Central memory CD8-positive, alpha-beta T cell (primary cell): ENCODE measurements around the gene IRF3.

Experiments used
- ATAC-seq: fragments of 150-1000 bp; cut with Tn5 transposase; replicated peaks from 2 replicates; pipeline ENCODE4 v1.10.0; 2022; ENCODE audit warnings: mild to moderate bottlenecking, moderate FRiP score, moderate number of reproducible peaks; ENCODE audit not compliant: poor library complexity, severe bottlenecking; ENCODE audit errors: extremely low read depth
- DNase-seq, 2 donors: peaks; one replicate each; pipeline ENCODE4 v3.0.0; 2021; ENCODE audit warnings: low spot score in 2 of 2
- H3K27ac Mint-ChIP-seq: one replicate; pipeline ENCODE4 v1.8.0; 2022; ENCODE audit warnings: low read depth, mild to moderate bottlenecking, moderate library complexity, mixed read lengths
- H3K27me3 Mint-ChIP-seq: one replicate; pipeline ENCODE4 v1.8.0; 2022; ENCODE audit warnings: mixed read lengths
- H3K36me3 Mint-ChIP-seq: one replicate; pipeline ENCODE4 v1.8.0; 2022; ENCODE audit warnings: mild to moderate bottlenecking, moderate library complexity, mixed read lengths; ENCODE audit not compliant: insufficient read depth
- H3K4me1 Mint-ChIP-seq: one replicate; pipeline ENCODE4 v1.8.0; 2022; ENCODE audit warnings: mixed read lengths
- H3K4me3 Mint-ChIP-seq: one replicate; pipeline ENCODE4 v1.8.0; 2022; ENCODE audit warnings: mild to moderate bottlenecking, moderate library complexity, mixed read lengths
- H3K9me3 Mint-ChIP-seq: one replicate; pipeline ENCODE4 v1.8.0; 2022; ENCODE audit warnings: mixed read lengths

Gene IRF3

DNA sequence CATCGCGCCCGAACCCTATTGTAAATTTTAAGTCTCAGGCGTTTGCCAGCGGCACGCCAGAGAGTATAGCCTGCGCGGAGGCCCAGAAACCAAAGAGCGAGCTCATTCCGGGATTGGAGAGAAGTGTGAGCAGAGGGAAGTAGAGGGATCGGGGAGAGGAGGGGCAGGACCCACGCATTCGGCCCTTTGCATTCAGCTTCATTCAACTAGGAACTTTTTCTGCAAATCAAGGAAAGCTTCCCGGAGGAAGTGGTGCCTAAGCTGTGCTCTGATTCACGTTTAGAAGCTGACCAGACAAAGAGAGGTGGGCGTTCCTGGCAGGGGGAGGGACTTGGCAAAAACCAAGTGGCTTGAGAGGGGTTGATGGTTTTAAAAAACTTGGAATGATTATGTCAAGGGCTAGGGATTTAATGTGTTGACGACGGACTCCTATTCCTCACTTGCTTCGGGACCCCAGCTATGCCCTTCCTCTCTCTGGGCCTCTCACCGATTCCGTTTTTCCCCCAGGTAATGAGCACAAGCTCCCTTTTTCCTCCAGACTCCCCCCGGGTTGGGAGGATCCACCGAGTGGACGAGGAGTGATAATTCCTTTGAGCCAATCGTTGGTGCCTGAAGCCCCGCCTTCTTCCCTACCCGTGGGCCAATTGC, 10.6 kb upstream of the IRF3 start:
- Mint-ChIP-seq H3K4me1 (peaks cover 48% of the 10 kb centered on the region), H3K36me3 (peaks cover 21% of the 10 kb centered on the region), H3K27ac (peak overlapping the region; percentile 99), H3K9me3 (no peaks in the 10 kb centered on the region), H3K27me3 (no peaks in the 10 kb centered on the region), H3K4me3 (peak overlapping the region; percentile 97)
- no peak for ATAC-seq
- no peak for DNase-seq

DNA sequence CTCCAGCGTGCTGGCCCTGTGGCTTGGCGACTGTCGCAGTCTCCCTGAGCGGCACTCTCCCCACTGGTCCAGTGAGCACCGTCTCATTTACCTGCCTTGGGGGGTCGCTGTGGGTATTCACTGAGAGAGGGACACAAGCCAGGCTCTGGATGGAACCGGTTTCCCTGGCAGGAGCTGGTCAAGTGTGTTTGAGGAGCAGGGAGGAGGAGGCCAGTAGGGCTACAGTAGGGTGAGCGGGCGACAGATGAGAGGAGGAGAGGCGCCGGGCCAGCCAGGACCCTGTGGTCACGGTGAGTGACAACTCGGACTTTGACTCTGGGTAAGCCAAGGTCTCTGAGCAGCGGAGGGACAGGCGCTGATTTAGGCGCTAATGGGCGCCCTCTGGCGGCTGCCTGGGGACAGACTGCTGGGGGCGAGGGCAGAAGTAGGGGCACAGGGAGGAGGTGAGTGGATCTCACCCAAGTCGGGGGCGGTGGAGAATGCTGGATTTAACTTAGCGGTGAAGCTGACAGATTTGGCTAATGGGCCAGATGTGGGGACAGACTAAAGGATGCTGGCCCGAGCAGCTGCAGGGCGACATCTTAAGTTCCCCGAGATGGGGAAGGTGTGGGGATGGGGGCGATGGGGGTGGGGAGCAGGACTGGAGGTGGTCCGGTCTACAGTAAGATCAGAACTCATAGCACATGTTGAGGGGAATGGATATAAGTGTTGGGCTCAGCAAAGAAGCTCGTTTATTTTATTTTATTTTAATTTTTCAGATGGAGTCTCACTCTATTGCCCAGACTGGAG, 6.7 kb upstream of the IRF3 start:
- no peak for ATAC-seq
- H3K4me1 Mint-ChIP-seq = peaks cover 24% of the 10 kb centered on the region
- peak; percentile 57 to 67 for DNase-seq
- H3K27ac Mint-ChIP-seq = peak overlapping the region; percentile 7
- no peak overlapping the region for H3K4me3 Mint-ChIP-seq
- H3K36me3 Mint-ChIP-seq = peaks cover 16% of the 10 kb centered on the region
- H3K27me3 Mint-ChIP-seq = no peaks in the 10 kb centered on the region
- H3K9me3 Mint-ChIP-seq = no peaks in the 10 kb centered on the region

DNA sequence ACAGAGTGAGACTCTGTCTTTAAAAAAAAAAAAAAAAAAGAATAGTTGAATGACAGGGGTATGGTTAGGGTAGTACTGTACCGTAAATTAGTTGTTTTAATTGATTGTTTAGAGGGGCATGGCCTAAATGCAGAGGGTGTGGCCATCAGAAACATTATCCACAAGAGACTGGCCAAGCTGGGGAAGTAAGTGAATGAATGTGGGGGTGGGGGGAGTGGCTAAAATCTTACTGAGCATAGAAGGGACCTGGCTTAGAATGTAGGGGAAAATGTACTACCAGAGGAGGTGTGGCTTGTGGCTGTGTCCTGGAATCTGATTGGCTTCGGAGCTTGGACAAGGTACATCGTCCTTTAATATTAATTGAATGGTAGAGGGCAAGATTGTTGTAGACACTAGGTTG, 3.9 kb upstream of the IRF3 start:
- Mint-ChIP-seq H3K36me3 (peaks cover 23% of the 10 kb centered on the region), H3K27me3 (no peaks in the 10 kb centered on the region), H3K27ac (no peak overlapping the region), H3K4me1 (peaks cover 37% of the 10 kb centered on the region), H3K4me3 (no peak overlapping the region), H3K9me3 (no peaks in the 10 kb centered on the region)
- no peak for ATAC-seq
- no peak for DNase-seq

DNA sequence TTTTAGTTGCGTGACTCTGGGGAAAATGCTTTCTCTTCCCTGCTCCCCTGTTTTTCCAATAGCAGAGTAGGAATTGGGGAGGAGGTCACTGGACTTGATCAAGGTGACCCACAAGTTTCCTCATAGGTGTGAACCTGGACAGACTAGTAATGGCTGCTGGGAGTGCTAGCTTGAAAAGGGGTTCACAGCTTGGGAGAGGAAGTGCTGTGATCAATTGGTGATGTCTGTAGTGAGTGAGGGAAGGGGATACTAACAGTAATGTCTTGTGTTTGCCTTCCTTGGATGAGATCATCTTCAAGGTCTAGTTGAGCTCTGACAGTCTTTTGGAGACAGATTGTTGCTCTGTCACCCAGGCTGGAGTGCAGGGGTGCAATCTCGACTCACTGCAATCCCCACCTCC, 1.8 kb upstream of the IRF3 start:
- Mint-ChIP-seq H3K4me3 (peak overlapping the region; percentile 99), H3K36me3 (peaks cover 33% of the 10 kb centered on the region), H3K27me3 (no peaks in the 10 kb centered on the region), H3K9me3 (no peaks in the 10 kb centered on the region), H3K27ac (no peak overlapping the region), H3K4me1 (peaks cover 46% of the 10 kb centered on the region)
- DNase-seq (no peak), ATAC-seq (no peak)

DNA sequence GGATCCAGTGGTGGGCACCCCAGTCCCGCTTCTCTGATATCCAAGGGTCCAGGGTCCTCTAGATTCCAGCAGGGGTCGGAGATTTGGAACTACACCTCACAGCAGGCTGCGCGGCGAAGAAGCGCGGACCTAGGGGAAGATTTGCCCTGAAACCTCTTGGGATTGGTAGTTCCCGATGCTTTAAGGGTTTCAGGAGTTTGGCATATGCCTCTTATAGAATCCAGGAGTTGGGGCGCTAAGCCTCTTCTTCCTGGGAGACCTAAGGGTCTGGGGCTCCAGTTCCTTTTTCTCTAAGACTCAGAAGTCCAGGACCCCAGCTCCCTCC, 425 bp upstream of the IRF3 start:
- Mint-ChIP-seq H3K4me1 (peaks cover 39% of the 10 kb centered on the region), H3K36me3 (peaks cover 36% of the 10 kb centered on the region), H3K27ac (peak overlapping the region; percentile 96), H3K4me3 (peak overlapping the region; percentile 99), H3K27me3 (no peaks in the 10 kb centered on the region), H3K9me3 (no peaks in the 10 kb centered on the region)
- no peak for DNase-seq
- peak; percentile 0 for ATAC-seq

DNA sequence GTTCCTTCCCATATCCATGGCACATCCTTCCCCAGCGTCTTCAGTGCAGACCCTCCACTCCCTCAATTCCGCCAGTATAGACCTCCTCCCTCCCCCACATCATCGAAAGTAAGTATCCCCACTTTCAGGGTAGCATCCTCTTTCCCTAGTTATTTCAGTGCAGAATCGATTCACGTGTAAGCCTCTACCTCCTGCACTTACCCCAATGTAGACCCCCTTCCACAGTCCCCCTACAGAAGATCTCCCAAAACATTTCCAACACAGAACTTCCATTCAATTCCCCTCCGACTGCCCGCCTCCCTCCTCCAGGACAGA, 664 bp downstream of the IRF3 start:
- DNase-seq = no peak
- H3K4me1 Mint-ChIP-seq = peaks cover 39% of the 10 kb centered on the region
- peak; percentile 1 for ATAC-seq
- H3K4me3 Mint-ChIP-seq = peak overlapping the region; percentile 99
- peaks cover 40% of the 10 kb centered on the region for H3K36me3 Mint-ChIP-seq
- no peaks in the 10 kb centered on the region for H3K27me3 Mint-ChIP-seq
- H3K27ac Mint-ChIP-seq = peak overlapping the region; percentile 96
- no peaks in the 10 kb centered on the region for H3K9me3 Mint-ChIP-seq

DNA sequence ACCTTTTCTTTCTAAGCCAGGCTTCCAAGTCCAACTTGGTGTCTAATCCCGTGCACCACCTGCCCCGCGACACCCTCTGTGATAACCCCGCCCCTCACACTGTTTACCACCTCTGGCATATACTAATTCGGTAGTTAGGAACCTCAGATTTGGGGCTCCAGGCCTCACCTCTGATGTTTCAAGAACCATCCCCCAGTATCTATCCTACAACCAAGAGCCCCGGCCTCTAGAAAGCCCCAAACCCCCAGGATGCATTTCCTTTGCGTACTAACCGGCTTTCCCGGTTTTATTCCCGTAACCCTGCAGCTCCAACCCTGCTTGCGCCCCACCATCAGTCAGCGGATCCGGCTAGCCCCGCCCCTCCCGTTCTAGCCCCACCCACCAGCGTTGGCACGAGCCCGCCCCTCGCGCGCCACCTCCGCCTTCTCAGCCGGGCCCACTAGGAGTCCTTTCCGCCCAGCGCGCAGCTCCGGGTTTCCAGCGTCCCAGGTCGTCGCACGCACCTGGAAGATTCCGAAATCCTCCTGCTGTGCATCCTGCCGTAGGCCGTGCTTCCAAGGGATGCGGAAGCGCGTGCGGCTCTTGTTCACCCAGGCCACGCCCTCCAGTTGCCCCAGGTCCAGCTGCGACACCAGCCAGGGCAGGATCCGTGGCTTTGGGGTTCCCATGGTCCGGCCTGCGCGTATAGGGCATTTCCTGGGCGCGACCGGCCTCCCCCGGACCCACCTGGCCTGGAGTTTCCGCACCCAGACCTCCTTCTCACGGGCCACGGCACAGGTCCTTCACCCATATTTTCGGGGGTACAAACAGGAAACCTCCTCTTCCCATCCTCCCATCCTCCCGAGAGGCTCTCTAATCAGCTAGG, 1.3 kb downstream of the IRF3 start:
- peaks cover 39% of the 10 kb centered on the region for H3K4me1 Mint-ChIP-seq
- ATAC-seq (peak; percentile 69), DNase-seq (peak; percentile 76 to 77)
- H3K9me3 Mint-ChIP-seq = no peaks in the 10 kb centered on the region
- H3K4me3 Mint-ChIP-seq = peak overlapping the region; percentile 99
- peak overlapping the region; percentile 96 for H3K27ac Mint-ChIP-seq
- H3K36me3 Mint-ChIP-seq = peaks cover 40% of the 10 kb centered on the region
- H3K27me3 Mint-ChIP-seq = no peaks in the 10 kb centered on the region

DNA sequence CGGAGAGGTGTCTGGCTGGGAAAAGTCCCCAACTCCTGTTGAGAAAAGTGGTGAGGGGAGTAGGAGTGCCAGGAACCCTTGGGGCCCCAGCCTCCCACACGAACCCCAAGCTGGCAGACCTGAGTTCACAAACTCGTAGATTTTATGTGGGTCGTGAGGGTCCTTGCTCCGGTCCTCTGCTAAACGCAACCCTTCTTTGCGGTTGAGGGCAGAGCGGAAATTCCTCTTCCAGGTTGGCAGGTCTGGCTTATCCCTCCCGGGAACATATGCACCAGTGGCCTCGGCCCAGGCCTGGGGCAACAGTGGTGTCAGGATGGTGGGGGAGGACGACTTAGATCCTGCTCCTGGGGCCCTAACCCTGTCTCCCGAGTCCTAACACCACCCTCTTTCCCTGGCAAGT, 2.4 kb downstream of the IRF3 start:
- H3K4me3 Mint-ChIP-seq = peak overlapping the region; percentile 99
- no peak for ATAC-seq
- H3K4me1 Mint-ChIP-seq = peaks cover 39% of the 10 kb centered on the region
- no peaks in the 10 kb centered on the region for H3K9me3 Mint-ChIP-seq
- peak overlapping the region; percentile 96 for H3K27ac Mint-ChIP-seq
- H3K36me3 Mint-ChIP-seq = peaks cover 44% of the 10 kb centered on the region
- DNase-seq = no peak
- H3K27me3 Mint-ChIP-seq = no peaks in the 10 kb centered on the region

DNA sequence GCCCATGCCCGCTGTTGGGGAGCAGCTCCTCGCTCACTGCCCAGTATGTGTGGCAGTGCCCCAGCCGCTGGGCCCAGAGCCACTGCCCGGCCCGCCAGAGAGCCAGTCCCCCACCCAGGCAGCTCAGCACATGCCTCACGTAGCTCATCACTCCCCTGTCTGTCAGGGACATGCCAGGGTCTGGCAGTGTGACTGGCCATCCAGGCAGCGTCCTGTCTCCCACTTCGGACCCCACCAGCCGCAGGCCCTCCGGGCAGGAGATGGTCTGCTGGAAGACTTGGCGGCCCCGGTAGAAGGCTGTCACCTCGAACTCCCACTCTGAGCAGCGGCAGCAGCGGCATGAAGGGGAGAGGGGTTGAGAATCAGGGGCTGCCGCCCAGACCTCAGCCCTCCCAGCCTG, 3.6 kb downstream of the IRF3 start:
- Mint-ChIP-seq H3K27ac (peak overlapping the region; percentile 96), H3K4me3 (no peak overlapping the region), H3K27me3 (no peaks in the 10 kb centered on the region), H3K36me3 (peaks cover 46% of the 10 kb centered on the region), H3K9me3 (no peaks in the 10 kb centered on the region), H3K4me1 (peaks cover 35% of the 10 kb centered on the region)
- DNase-seq (no peak), ATAC-seq (no peak)

DNA sequence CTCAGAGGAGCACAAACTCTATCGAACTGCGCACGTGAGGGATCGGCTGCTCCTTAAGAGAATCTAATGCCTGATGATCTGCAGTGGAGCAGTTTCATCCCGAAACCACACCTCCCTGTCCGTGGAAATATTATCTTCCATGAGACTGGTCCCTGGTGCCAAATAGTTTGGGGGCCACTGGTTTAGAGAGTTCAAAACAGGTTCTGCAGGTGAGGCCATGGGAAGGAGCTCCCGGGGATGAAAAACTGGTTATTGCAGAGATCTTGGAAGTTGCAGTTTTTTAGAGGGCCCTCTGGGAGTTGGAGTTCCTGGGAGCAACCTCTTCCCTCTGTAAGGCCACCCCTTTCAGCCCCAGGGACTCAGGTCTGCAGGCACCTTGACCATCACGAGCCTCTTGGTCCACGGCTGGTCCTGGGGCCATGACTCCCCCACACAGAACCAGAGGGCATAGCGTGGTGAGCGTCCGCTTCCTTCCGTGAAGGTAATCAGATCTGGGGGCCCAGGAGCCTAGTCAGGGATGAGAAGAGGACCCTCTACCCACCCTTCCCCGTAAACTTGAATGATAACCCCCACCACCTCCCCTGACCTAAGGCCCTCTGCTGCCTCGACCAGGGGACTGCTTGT, 5.2 kb downstream of the IRF3 start:
- Mint-ChIP-seq H3K27ac (no peak overlapping the region), H3K4me1 (peaks cover 19% of the 10 kb centered on the region), H3K9me3 (no peaks in the 10 kb centered on the region), H3K4me3 (no peak overlapping the region), H3K36me3 (peaks cover 38% of the 10 kb centered on the region), H3K27me3 (no peaks in the 10 kb centered on the region)
- ATAC-seq (no peak), DNase-seq (no peak)

DNA sequence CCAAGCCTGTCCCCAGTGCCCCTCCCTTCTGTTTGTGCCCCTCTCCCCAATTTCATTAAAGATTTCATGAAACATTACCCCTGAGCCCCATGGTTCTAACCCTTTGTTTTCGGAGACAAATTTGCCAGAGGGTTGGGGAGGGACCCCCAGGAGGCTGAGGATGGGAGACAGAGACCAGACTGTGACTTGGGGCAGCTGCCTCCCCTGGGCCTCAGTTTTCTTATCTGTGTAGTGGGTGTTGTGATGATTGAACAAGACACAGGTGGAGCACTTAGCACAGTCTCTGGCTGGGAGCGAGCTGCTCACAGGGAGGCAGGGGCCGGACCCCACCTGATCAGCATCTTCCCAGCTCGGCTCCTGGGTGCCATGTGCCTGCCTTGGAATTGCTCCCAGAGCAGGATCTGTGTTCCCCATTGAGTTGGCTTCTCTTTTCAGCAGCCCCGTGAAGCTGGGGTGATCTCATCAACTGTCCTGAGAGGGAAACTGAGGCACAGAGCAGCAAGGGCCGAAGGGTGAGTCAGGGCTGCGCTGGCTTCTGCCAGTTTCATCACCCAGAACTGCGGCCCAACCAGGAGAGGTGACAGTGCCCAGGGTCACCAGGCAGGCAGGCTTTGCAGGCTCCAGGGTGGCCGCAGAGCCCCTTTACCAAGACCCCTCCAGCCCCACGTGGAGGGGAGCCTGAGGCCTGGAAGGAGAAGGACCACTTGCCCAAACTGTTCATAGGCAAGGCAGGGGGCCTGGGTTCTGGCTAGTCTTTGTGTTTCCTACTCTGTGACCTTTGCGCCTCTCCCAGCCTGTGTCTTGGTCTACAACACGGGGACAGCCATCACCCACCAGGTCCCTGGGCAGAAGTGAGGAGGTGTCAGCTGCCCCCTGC, 6.9 kb downstream of the IRF3 start:
- no peaks in the 10 kb centered on the region for H3K27me3 Mint-ChIP-seq
- DNase-seq = no peak
- no peak for ATAC-seq
- no peaks in the 10 kb centered on the region for H3K9me3 Mint-ChIP-seq
- H3K27ac Mint-ChIP-seq = no peak overlapping the region
- peaks cover 32% of the 10 kb centered on the region for H3K36me3 Mint-ChIP-seq
- peaks cover 3% of the 10 kb centered on the region for H3K4me1 Mint-ChIP-seq
- no peak overlapping the region for H3K4me3 Mint-ChIP-seq

DNA sequence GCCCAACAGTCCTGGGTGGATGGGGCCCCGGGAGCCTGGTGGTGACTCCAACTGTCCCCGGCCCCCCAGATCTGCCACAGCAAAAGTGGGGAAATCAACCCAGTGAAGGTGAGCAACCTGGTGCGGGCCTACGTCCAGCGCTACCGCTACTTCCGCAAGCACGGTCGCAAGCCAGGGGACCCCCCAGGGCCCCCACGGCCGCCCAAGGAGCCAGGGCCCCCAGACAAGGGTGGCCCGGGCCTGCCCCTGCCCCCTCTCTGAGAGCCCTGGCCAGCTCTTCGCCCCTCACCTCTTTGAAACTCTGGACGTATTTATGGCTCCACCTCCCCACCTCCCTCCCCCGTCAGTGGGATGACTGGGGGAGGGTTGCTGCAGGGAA, 7.5 kb downstream of the IRF3 start:
- Mint-ChIP-seq H3K4me3 (no peak overlapping the region), H3K36me3 (peaks cover 30% of the 10 kb centered on the region), H3K27me3 (no peaks in the 10 kb centered on the region), H3K9me3 (no peaks in the 10 kb centered on the region), H3K4me1 (no peaks in the 10 kb centered on the region), H3K27ac (peak overlapping the region; percentile 81)
- DNase-seq = no peak
- no peak for ATAC-seq
